NOMO-1 (cell line): ENCODE measurements around the gene GHDC.
"Not testable (repeated sequence)": the region's sequence is repeated elsewhere in the genome, so short reads cannot be mapped to it uniquely, and the experiment has no call there.

ENCODE experiments used
- DNase-seq, 2 experiments: peaks; one replicate each; lab custom pipeline; 2025; ENCODE audit not compliant: unreplicated experiment in 2 of 2; lab: John Stamatoyannopoulos, UW

Gene GHDC

DNA sequence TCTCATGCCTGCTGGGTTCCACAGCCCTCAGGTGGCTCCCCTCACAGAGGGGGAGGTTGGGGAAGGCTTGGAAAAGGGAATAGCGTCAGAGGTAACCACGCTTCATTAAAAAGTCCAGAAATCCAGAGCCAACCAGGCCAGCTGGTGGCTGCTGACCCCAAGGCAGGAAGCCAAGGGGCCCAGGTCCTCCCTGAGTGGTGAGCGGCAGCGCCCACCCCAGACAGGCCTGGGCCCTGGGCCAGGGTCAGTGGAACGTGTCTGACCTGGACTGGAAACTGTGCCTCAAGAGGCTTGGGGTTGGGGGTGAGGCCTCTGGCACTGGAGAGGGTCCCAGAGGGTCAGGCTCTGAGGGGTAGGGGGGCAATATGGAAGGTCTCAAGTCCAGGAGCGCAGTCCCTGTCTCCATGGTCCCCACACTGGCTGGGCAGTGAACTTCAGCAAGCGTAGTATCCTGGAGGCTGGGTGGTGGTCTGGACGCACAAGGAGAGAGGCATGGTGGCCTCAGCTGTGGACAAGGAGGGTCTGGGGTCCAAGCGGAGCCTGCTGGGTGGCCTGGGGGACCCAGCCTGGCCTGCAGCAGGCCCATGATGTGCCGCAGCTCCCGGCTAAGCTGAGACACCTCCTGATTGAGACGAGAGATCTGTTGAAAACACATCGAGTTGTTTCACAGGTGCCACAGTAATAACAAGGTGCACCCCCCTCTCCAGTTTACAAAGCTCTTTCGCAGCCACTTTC is 34.3 kb downstream of the GHDC start:
- no peak for DNase-seq

DNA sequence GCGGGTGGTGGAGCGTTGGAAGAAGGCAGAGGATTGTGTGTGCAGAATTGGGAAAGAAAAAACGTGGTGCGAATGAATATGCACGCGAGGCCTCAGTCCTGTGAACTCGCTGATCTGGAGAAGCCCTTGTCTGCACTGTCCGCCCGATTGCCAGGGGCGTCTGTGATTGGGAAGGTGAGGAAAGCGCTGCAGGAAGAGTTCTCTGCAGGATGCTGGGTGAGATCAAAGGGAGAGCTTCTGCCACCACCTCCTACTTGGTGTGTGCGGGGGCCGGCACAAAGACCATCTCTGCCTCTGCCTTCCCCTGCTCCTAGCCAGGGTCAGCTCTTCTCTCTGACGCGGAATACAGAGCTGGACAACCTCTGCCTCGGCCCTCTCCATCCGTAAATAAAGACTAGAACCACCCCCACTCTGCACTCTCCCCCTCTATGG is 38.7 kb downstream of the GHDC start:
- DNase-seq = no peak

DNA sequence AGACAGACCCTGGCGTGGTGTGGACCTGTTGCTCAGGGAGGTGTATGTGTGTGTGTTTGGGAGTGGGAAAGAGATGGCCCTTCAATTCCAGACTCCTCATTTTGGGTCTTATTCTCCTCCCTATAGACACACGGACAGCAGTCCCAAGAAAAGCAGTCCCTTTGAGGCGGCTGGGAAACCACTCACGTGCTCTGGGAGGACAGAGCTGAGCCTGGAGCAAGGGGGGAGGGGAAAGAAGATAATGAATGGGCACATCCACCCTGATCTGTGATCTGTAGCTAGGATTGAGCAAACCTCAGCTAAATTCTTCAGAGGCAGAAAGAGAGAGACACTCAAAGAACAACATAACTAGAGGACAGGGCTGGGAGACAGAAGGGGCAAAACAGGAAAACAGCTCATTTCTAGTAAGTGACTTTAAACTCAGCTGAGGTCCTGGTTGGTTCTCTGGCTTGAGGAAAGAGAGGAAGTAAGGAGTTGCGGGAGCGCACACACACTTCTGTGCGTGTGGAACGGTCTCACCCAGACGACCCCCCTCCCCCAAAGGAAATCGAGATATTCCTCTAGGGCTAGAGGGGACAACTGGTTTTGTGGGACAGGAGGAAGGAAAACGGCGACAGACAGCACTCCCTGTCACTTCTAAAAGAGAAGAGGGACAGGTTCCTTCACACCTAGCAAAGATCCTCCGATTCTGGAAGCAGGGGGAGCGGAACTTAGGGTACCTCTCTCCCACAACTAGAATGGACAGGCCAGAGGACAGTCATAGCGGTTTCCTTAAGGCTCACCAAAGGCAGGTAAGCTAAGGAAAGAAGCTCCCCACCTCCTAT is 40.2 kb downstream of the GHDC start:
- peak; percentile 13 to 25 for DNase-seq

DNA sequence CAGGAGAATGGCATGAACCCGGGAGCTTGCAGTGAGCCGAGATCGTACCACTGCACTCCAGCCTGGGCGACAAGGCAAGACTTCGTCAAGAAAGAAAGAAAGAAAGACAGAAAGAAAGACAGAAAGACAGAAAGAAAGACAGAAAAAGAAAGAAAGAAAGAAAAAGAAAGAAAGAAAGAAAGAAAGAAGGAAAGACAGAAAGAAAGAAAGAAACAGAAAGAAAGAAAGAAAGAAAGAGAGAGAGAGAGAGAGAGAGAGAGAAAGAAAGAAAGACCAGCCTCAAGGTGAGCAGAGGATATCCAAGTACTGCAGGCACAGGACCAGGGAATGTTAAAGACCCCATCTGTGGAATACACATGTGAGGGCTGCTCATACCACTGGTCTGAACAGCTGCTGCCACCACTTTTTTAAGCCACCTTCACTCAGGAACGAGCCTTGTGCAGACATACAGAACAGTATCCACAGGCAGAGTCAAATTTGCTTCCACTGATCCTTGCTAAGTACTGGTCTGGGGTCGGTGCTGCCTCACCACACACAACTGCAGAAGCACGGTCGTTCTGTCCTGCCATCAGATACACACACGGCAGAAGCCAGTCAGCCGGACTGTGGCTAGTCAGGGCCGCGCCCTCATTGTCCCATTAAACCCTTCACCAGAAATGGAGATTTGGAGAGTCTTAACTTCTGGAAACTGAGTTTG is 47.2 kb downstream of the GHDC start:
- DNase-seq = no peak

DNA sequence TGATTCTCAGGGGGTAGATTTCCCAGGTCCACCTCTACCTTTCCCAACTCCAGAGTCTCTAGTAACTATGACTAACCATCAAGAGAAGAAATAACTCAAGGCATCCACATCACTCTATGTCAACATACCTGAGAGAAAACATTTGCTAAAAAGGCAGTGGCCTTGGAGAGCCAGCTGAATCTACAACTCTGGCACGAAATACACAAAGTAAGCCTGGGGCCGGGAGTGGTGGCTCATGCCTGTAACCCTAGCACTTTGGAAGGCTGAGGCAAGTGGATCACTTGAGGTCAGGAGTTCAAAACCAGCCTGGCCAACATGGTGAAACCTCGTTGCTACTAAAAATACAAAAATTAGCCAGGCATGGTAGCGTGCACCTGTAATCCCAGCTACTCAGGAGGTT is 51.2 kb downstream of the GHDC start:
- not testable (repeated sequence) for DNase-seq

DNA sequence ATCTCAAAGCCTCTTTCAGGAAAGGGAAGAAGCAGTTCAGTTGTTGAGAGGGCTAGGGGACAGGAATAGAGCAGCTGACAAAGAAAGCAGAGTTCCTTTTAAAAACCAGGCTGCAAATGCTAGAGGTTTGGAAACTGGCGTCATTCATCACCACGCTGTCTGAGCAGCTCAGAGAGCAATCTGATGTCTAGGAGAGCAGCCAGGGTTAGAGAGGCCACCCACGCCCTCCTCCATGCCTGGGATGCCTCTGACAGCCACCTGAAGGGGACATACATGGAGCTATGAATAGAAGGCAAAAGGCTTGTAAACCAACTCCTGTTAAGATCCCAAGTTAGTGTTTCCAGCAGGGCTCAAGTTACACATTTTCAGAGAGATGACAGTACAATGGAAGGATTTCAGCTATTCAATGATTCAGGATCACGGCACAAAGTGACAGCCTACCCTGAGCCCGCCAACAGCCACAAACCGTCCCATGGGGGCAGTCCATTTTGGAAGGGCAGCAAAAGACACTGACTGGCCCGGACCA is 51.9 kb downstream of the GHDC start:
- DNase-seq = no peak

DNA sequence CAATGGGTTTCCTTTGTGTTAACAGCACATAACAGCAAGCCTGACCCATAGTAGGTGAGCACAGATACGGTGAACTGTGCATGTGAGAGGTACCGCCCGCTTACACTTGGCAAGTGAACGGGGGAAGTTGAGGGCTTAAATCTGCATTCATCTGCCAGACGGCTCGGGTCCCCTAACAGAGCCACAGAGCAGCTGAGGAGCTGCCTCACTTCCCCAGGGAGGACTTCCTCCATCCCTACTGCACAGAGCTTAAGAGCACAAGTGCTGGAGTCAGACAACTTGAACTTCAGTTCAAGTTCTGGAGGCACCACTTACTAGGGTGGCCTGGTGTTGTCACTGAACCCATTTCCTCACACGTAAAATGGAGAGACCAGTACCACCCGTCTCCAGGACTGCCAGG is 52.9 kb downstream of the GHDC start:
- DNase-seq = no peak

DNA sequence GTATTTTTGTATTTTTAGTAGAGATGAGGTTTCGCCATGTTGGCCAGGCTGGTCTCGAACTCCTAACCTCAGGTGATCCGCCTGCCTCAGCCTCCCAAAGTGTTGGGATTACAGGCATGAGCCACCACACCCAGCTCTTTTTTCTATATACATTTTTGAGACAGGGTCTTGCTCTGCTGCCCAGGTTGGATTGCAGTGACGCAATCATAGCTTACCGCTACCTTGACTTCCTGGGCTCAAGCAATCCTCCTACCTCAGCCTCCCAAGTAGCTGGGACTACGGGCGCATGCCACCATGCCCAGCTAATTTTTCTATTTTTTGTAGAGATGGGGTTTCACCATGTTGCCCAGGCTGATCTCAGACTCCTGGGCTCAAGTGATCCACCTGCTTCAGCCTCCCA is 53.6 kb downstream of the GHDC start:
- not testable (repeated sequence) for DNase-seq
